SK-N-MC (cell line): Measurements from ENCODE around the gene PSMB1.

Experiments used
- DNase-seq: peaks from one replicate; pipeline ENCODE4 v3.0.0-alpha.2; 2011; ENCODE audit warnings: low read depth, low spot score
- H3K27ac ChIP-seq: fragments of 200-600 bp; sonication (generic); 2 replicates; pipeline ENCODE4 v1.5.1; 2016; ENCODE audit warnings: mixed run types
- H3K36me3 ChIP-seq: fragments of 200-600 bp; sonication (generic); 2 replicates; pipeline ENCODE4 v1.6.1; 2017; ENCODE audit warnings: antibody characterized with exemption, low read length, mixed read lengths; ENCODE audit not compliant: insufficient read depth
- H3K4me3 ChIP-seq: fragments of 200-600 bp; sonication (generic); 2 replicates; pipeline ENCODE4 v1.5.1; 2016
- H3K9ac ChIP-seq: fragments of 200-600 bp; sonication (generic); 2 replicates; pipeline ENCODE4 v1.8.0; 2017; ENCODE audit warnings: mixed run types, mixed read lengths; ENCODE audit not compliant: insufficient read length
- H3K9me3 ChIP-seq: fragments of 200-600 bp; sonication (generic); 2 replicates; pipeline ENCODE4 v1.6.1; 2017; ENCODE audit warnings: low read depth, mild to moderate bottlenecking, antibody characterized with exemption, low read length, moderate library complexity, mixed read lengths
- EZH2 ChIP-seq: fragments of 200-600 bp; sonication (generic); IDR thresholded peaks from one replicate; pipeline ENCODE4 v1.6.1; 2017; ENCODE audit warnings: antibody characterized with exemption
- FOXP2 ChIP-seq: optimal IDR thresholded peaks from 2 replicates; pipeline ENCODE3; 2011; ENCODE audit warnings: mild to moderate bottlenecking, moderate library complexity; ENCODE audit not compliant: insufficient read depth; ENCODE audit errors: extremely low read length, control extremely low read depth
- POLR2AphosphoS5 ChIP-seq: IDR thresholded peaks from 2 replicates; pipeline ENCODE4 v1.6.1; 2012; ENCODE audit warnings: mild to moderate bottlenecking, low read depth, low read length, borderline replicate concordance

Gene PSMB1

GRCh38 chr6:170490259-170490658, 62.8 kb downstream of the PSMB1 start:
- Histone ChIP-seq H3K9me3 (no peaks in the 10 kb centered on the region), H3K27ac (no peak overlapping the region)

GRCh38 chr6:170489836-170490235, 63.3 kb downstream of the PSMB1 start:
- Histone ChIP-seq H3K4me3 (no peak overlapping the region), H3K9ac (no peak overlapping the region), H3K36me3 (no peaks in the 10 kb centered on the region), H3K27ac (no peak overlapping the region), H3K9me3 (no peaks in the 10 kb centered on the region)
- TF ChIP-seq FOXP2 (no peak), POLR2AphosphoS5 (no peak), EZH2 (no peak)
- DNase-seq: no peak

More at GRCh38 chr6:170490259-170490658, 62.8 kb downstream of the PSMB1 start:
- TF ChIP-seq POLR2AphosphoS5 (no peak), FOXP2 (no peak), EZH2 (no peak)
- H3K36me3 ChIP-seq: no peaks in the 10 kb centered on the region
- H3K4me3 ChIP-seq: no peak overlapping the region
- no peak overlapping the region for H3K9ac ChIP-seq
- DNase-seq: no peak

GRCh38 chr6:170487707-170488329, 65.3 kb downstream of the PSMB1 start:
- Histone ChIP-seq H3K9ac (no peak overlapping the region), H3K27ac (no peak overlapping the region), H3K9me3 (no peaks in the 10 kb centered on the region), H3K36me3 (no peaks in the 10 kb centered on the region), H3K4me3 (no peak overlapping the region)
- no peak for DNase-seq
- TF ChIP-seq FOXP2 (no peak), POLR2AphosphoS5 (no peak), EZH2 (no peak)

- TF ChIP-seq FOXP2 (no peak), POLR2AphosphoS5 (no peak), EZH2 (no peak)
- no peak overlapping the region for H3K27ac ChIP-seq
- no peaks in the 10 kb centered on the region for H3K9me3 ChIP-seq
- no peak overlapping the region for H3K9ac ChIP-seq
- no peaks in the 10 kb centered on the region for H3K36me3 ChIP-seq
- DNase-seq: no peak
- no peak overlapping the region for H3K4me3 ChIP-seq
Measured at GRCh38 chr6:170485159-170485558, 67.9 kb downstream of the PSMB1 start.
